RWPE2 (cell line): Measurements from ENCODE around the gene PCDHB4.
"Not testable (repeated sequence)": the region's sequence is repeated elsewhere in the genome, so short reads cannot be mapped to it uniquely, and the experiment has no call there.

Experiments used
- ATAC-seq: fragments of 200-7000 bp; cut with Tn5 transposase; 3 replicates; pipeline ENCODE4 v1.9.1; 2021; ENCODE audit warnings: low read depth
- DNase-seq: peaks from one replicate; pipeline ENCODE4 v3.0.0-alpha.2; 2020; ENCODE audit warnings: low spot score
- H3K27ac ChIP-seq: fragments of 450-650 bp; 2 replicates; pipeline ENCODE4 v1.5.1; 2017; ENCODE audit warnings: mild to moderate bottlenecking; ENCODE audit not compliant: poor library complexity, severe bottlenecking
- H3K27me3 ChIP-seq: fragments of 250-450 bp; sonication (Bioruptor Pico); 2 replicates; pipeline ENCODE4 v1.5.1; 2021; ENCODE audit warnings: mild to moderate bottlenecking, moderate library complexity; ENCODE audit not compliant: insufficient read depth, poor library complexity, severe bottlenecking
- H3K36me3 ChIP-seq: fragments of 250-450 bp; sonication (Bioruptor Pico); 2 replicates; pipeline ENCODE4 v1.5.1; 2020; ENCODE audit warnings: low read depth, mild to moderate bottlenecking, moderate library complexity
- H3K4me1 ChIP-seq: fragments of 250-450 bp; sonication (Bioruptor Pico); 2 replicates; pipeline ENCODE4 v1.5.1; 2021; ENCODE audit warnings: mild to moderate bottlenecking, moderate library complexity; ENCODE audit not compliant: insufficient read depth, poor library complexity, severe bottlenecking
- H3K4me3 ChIP-seq: fragments of 250-450 bp; sonication (Bioruptor Pico); 2 replicates; pipeline ENCODE4 v1.5.1; 2021; ENCODE audit warnings: mild to moderate bottlenecking, moderate library complexity; ENCODE audit not compliant: severe bottlenecking
- H3K9me3 ChIP-seq: fragments of 250-450 bp; sonication (Bioruptor Pico); 2 replicates; pipeline ENCODE4 v1.5.1; 2021; ENCODE audit warnings: mild to moderate bottlenecking, moderate library complexity; ENCODE audit not compliant: severe bottlenecking
- TF ChIP-seq, protein P1 (sequence below): fragments of 450-650 bp; IDR thresholded peaks from one replicate; pipeline ENCODE4 v1.5.1; 2017; ENCODE audit warnings: mild to moderate bottlenecking, moderate library complexity; ENCODE audit not compliant: poor library complexity, severe bottlenecking

Gene PCDHB4

GRCh38 chr5:141135030-141135717, 13.6 kb downstream of the PCDHB4 start, which contains the start of gene PCDHB5:
PCDHB5 (plus strand) TSS chr5:141135206; CDS start chr5:141135435, 229 bp downstream.
- ATAC-seq: no peak; the same call in 2 of the 3 replicates
- Histone ChIP-seq H3K4me3 (peak within 1 kb of the TSS; percentile 8), H3K9me3 (peaks cover 10% of the 10 kb centered on the region), H3K4me1 (no peaks in the 10 kb centered on the region), H3K27me3 (peaks cover 54% of the 10 kb centered on the region), H3K36me3 (no peaks in the 10 kb centered on the region), H3K27ac (no peak within 1 kb of the TSS)
- no peak for DNase-seq
- TF ChIP-seq, protein P1, sequence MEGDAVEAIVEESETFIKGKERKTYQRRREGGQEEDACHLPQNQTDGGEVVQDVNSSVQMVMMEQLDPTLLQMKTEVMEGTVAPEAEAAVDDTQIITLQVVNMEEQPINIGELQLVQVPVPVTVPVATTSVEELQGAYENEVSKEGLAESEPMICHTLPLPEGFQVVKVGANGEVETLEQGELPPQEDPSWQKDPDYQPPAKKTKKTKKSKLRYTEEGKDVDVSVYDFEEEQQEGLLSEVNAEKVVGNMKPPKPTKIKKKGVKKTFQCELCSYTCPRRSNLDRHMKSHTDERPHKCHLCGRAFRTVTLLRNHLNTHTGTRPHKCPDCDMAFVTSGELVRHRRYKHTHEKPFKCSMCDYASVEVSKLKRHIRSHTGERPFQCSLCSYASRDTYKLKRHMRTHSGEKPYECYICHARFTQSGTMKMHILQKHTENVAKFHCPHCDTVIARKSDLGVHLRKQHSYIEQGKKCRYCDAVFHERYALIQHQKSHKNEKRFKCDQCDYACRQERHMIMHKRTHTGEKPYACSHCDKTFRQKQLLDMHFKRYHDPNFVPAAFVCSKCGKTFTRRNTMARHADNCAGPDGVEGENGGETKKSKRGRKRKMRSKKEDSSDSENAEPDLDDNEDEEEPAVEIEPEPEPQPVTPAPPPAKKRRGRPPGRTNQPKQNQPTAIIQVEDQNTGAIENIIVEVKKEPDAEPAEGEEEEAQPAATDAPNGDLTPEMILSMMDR: peak; percentile 62

DNA sequence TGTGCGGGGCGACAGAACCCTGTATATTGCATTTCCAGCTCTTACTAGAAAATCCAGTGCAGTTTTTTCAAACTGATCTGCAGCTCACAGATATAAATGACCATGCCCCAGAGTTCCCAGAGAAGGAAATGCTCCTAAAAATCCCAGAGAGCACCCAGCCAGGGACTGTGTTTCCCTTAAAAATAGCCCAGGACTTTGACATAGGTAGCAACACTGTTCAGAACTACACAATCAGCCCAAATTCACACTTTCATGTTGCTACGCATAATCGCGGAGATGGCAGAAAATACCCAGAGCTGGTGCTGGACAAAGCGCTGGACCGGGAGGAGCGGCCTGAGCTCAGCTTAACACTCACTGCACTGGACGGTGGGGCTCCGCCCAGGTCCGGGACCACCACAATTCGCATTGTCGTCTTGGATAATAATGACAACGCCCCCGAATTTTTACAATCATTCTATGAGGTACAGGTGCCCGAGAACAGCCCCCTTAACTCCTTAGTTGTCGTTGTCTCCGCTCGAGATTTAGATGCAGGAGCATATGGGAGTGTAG, 14.2 kb downstream of the PCDHB4 start:
- ATAC-seq (no peak), DNase-seq (no peak)
- Histone ChIP-seq H3K36me3 (no peaks in the 10 kb centered on the region), H3K27ac (no peak overlapping the region), H3K4me3 (peak overlapping the region; percentile 8), H3K9me3 (peaks cover 10% of the 10 kb centered on the region), H3K27me3 (peaks cover 50% of the 10 kb centered on the region), H3K4me1 (no peaks in the 10 kb centered on the region)
- TF ChIP-seq, protein P1: no peak

DNA sequence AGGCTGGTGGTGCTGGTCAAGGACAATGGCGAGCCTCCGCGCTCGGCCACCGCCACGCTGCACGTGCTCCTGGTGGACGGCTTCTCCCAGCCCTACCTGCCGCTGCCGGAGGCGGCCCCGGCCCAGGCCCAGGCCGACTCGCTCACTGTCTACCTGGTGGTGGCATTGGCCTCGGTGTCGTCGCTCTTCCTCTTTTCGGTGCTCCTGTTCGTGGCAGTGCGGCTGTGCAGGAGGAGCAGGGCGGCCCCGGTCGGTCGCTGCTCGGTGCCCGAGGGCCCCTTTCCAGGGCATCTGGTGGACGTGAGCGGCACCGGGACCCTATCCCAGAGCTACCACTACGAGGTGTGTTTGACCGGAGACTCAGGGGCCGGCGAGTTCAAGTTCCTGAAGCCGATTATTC, 15.7 kb downstream of the PCDHB4 start:
- ATAC-seq, H3K36me3 ChIP-seq, H3K4me1 ChIP-seq, H3K27ac ChIP-seq, H3K9me3 ChIP-seq, H3K4me3 ChIP-seq, DNase-seq: not testable (repeated sequence)
- peaks cover 39% of the 10 kb centered on the region for H3K27me3 ChIP-seq

- no peaks in the 10 kb centered on the region for H3K4me1 ChIP-seq
- DNase-seq (no peak), ATAC-seq (0 out of 3 replicates have a peak, but pooled peaks have one; percentile 23)
- no peak within 1 kb of the TSS for H3K4me3 ChIP-seq
- TF ChIP-seq, protein P1: peak; percentile 64
- H3K27me3 ChIP-seq: peaks cover 72% of the 10 kb centered on the region
- H3K36me3 ChIP-seq: no peaks in the 10 kb centered on the region
- no peak within 1 kb of the TSS for H3K27ac ChIP-seq
- peaks cover 2% of the 10 kb centered on the region for H3K9me3 ChIP-seq
Measured at GRCh38 chr5:141149812-141150211, 28.2 kb downstream of the PCDHB4 start, which contains the start of gene PCDHB6. PCDHB6 (plus strand) TSS chr5:141150057; CDS start chr5:141150258, 201 bp downstream.

DNA sequence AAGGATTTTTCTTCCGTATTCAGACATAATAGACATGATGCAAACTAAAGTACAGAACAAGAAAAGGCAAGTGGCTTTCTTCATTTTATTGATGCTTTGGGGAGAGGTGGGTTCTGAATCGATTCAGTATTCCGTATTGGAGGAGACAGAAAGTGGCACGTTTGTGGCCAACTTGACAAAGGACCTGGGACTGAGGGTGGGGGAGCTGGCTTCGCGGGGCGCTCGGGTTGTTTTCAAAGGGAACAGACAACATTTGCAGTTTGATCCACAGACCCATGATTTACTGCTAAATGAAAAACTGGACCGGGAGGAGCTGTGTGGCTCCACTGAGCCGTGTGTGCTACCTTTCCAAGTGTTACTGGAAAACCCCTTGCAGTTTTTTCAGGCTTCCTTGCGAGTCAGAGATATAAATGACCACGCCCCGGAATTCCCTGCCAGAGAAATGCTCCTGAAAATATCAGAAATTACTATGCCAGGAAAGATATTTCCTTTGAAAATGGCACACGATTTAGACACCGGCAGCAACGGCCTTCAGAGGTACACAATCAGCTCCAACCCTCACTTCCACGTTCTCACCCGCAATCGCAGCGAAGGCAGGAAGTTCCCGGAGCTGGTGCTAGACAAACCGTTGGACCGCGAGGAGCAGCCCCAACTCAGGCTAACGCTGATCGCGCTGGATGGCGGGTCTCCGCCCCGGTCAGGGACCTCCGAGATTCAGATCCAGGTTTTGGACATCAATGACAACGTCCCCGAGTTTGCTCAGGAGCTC, 28.8 kb downstream of the PCDHB4 start:
- TF ChIP-seq, protein P1: no peak
- Histone ChIP-seq H3K27ac (no peak overlapping the region), H3K4me3 (no peak overlapping the region)

More for the DNA sequence above, 28.8 kb downstream of the PCDHB4 start:
- DNase-seq (no peak), ATAC-seq (no peak; the same call in 2 of the 3 replicates)
- peaks cover 2% of the 10 kb centered on the region for H3K9me3 ChIP-seq
- peaks cover 70% of the 10 kb centered on the region for H3K27me3 ChIP-seq
- no peaks in the 10 kb centered on the region for H3K36me3 ChIP-seq
- no peaks in the 10 kb centered on the region for H3K4me1 ChIP-seq
